Activated CD8-positive, alpha-beta memory T cell treated with anti-CD3 and anti-CD28 coated beads for 36 hours (primary cell): Measurements from ENCODE around the gene PDE4D. TPM values are rescaled to one million over a fixed set of nuclear protein-coding genes. Genes with fewer than 3 reads are reported as not detected.

Experiments used
- CTCF ChIA-PET: fragments of 350-600 bp; sonication (Branson Sonifier 250); formaldehyde crosslinking; loops from one replicate; lab custom pipeline; 2021; ENCODE audit warnings: antibody characterized with exemption; lab: Charles Lee
- POLR2A ChIA-PET: fragments of 350-600 bp; sonication (Branson Sonifier 250); formaldehyde crosslinking; loops from one replicate; lab custom pipeline; 2021; ENCODE audit warnings: antibody characterized with exemption; lab: Charles Lee
- total RNA-seq, 2 experiments: library from RNA; stranded (reverse); gene quantifications; one replicate each; pipeline ENCODE4 v1.2.3, GENCODE V29; 2021

Gene PDE4D
- total RNA-seq, 2 experiments from 2014 or later: 28.4 to 29.0 TPM

GRCh38 chr5:59354811-59355210, 538.7 kb downstream of the PDE4D start:
- POLR2A ChIA-PET: no interaction called here
- CTCF ChIA-PET: no interaction called here

DNA sequence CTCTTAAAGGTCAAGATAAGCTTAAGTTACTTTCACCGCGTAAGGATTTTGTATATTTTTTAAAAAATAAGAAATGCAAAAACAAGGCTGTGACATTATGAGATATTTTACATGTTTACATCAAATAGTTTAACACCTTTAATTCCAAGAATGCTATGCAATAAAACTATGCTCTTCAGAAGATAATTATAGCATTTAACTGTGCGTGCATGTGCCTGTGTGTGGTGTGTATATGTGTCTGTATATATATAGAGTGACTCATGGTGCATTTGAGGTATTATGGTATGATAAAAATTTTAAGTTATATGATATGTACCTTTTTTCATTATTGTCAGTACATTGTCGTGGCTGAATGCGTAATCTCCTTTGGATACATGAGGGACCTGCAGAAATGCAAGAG, 539.3 kb downstream of the PDE4D start:
- CTCF ChIA-PET: no interaction called here

GRCh38 chr5:59351076-59351794, 542.3 kb downstream of the PDE4D start:
- ChIA-PET CTCF (no interaction called here), POLR2A (no interaction called here)

More for the DNA sequence above, 539.3 kb downstream of the PDE4D start:
- POLR2A ChIA-PET: no interaction called here

DNA sequence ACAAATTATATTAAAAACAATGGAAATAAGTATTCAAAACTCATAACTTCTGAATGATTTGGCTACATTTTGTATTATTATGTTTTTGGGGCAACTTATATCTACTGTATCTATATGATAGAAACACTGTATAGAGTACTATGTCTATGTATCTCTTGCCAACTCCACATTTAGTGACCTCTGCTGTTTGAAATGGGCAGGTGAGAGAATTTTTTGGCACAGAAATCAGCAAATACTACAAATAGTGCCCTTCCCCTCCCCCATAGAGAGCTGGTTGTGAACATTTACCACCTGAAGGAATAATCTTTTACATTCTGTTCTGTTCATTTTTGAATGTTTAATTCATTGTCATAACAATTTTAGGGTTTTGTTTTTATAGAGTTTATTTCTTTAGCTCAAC, 545.3 kb downstream of the PDE4D start:
- CTCF ChIA-PET: no interaction called here

DNA sequence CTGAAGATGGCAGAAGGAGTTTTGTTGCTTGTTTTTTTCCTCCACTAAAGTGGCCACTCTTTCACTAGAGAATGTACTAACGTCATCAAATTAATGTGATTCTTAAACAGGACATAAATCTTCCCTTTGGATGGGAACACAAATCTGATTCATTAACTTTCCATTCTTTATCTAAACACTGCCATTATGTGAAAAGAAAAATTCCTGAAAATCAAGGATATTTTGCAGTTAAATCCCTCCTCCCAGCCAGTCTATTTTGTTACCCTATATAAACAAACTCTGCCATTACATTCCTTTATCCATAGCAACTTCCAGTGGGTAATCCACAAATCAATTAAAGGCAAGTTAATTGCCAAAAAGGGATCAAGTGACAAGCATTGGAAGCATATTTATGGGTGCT, 546.5 kb downstream of the PDE4D start:
- ChIA-PET CTCF (no interaction called here), POLR2A (no interaction called here)

More for the DNA sequence above, 545.3 kb downstream of the PDE4D start:
- POLR2A ChIA-PET: no interaction called here

- ChIA-PET CTCF (no interaction called here), POLR2A (no interaction called here)
These were observed 547.0 kb downstream of the PDE4D start for GRCh38 chr5:59346514-59346913.

DNA sequence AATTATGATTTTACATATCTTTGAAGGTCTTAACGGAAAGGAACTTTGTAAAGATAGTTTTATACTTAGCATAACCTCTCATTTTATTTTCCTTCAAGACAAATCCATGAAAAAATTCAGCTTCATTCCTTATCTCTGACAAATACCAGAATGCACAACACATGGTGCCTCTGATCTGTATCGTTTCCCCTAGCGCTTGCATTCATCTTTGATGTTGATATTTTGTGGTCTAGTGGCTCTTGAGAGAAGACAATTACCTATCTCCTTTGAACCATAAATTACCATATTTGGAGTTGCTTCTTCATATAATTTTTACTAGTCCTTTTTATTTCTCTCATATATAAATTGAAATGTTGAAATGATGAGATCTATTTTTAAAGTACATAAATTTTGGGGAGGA, 551.3 kb downstream of the PDE4D start:
- ChIA-PET POLR2A (no interaction called here), CTCF (no interaction called here)

- ChIA-PET POLR2A (no interaction called here), CTCF (no interaction called here)
These were observed 551.8 kb downstream of the PDE4D start for GRCh38 chr5:59341760-59342159.

DNA sequence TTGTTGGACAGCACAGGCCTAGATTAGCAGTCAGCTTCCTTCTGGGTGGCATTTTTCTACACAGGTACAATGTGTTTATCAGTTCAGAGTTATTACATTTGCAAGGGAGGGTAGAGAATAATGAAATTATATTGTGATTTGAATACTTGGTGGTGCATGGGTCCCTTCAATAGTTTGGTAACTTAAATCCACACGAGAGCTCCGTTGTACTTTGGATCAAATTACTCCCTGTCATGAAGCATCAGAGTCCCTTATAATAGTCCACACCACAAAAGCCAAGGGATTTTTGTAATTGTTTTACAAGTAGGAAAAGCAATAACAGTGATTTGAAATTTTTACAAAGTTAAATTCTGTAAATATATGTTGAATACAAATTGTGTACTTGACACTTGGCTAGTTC, 552.4 kb downstream of the PDE4D start:
- ChIA-PET POLR2A (no interaction called here), CTCF (no interaction called here)

GRCh38 chr5:59340637-59341036, 552.9 kb downstream of the PDE4D start:
- ChIA-PET CTCF (no interaction called here), POLR2A (no interaction called here)

DNA sequence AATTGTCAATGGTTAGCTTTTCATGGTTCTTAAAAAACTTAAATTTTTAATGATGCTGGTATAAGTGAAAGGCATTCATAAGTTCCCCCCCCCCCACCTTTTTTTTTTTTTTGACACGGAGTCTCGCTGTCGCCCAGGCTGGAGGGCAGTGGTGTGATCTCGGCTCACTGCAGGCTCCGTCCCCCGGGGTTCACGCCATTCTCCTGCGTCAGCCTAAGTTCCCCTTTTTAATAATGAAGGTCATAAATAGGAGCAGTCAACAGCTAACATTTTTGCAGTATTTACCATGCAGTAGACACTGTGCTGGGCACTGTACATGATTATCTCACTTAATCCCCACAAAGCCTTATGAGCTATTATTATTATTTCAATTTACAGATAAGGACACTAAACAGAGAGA, 556.3 kb downstream of the PDE4D start:
- ChIA-PET POLR2A (no interaction called here), CTCF (no interaction called here)

DNA sequence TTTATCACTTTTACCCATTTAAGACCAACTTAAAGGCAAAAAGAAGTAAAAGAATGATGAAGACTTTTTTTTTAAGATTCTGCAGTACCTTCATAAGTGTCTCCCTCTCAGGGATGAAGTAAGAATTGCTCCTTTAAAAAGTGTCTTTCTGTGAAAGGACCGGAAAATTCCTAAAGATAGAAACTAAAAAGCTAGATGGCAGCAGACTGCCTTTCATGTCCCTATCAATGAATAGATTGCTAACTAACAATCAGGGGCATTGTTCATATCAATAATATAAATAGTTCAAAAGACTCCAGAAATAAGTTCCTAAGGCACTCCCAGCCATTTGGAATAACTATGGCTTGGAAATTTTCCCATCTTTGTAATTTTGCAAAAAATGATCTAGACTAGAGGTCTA, 558.0 kb downstream of the PDE4D start:
- ChIA-PET POLR2A (no interaction called here), CTCF (interaction anchor here (0.7 kb wide), 1 partner anchor 396 kb away, joined by 4 read pairs; no protein-coding TSS in a partner anchor)

DNA sequence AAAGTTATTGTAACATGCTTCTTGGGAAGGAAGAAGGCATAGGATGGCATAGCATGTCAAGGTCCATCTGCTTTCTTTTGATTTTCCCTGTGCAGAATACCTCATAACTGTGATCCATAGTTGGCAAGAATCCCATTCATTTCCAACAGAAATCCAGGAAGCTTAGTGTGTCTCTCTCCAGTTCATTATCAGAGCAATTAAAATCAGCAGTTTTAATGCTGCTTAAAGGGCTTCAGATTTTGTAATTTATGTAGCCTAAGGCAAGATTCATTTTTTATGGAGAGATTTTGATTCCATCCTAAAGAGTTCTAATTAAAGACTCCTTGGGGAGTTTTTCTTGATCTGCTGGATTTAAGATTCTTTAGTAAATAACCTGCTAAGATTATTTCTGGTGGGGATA, 560.1 kb downstream of the PDE4D start:
- ChIA-PET CTCF (no interaction called here), POLR2A (no interaction called here)

DNA sequence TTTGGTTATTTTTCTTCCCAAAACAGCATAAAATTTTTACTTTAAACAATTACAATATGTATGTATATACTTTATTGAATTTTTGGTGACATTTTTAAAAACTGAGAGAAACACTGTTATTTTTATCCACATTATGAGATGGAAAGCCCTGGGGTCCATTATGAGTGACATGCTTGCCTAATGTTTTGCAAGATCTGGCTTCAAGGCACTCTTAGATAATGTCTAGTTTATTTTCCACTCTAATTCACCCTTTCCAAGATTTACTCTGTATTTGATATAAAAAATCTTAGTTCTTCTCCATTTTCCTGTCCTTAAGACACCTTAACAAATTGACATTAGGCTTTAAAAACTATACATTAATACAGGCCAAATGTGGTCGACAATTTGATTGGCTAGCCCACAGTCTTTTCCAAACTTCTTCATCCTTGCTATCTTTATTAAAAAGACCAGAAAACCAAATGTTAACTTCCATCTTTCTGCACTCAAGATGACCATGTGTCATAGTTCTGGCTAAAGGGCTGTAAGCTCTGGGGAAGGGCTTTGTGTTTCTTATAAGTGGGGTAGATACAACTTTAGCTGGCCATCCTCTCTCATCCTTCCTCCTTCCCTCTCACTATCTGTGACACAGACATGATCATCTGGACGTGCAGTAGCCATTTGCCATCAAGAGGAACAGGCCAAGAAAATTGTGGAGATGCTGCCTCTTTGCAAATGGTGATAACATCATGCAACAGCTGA, 561.1 kb downstream of the PDE4D start:
- ChIA-PET POLR2A (no interaction called here), CTCF (no interaction called here)

GRCh38 chr5:59330680-59331079, 562.8 kb downstream of the PDE4D start:
- POLR2A ChIA-PET: no interaction called here
- CTCF ChIA-PET: no interaction called here

- CTCF ChIA-PET: no interaction called here
- POLR2A ChIA-PET: no interaction called here
These were observed 564.7 kb downstream of the PDE4D start for GRCh38 chr5:59328709-59329296.

DNA sequence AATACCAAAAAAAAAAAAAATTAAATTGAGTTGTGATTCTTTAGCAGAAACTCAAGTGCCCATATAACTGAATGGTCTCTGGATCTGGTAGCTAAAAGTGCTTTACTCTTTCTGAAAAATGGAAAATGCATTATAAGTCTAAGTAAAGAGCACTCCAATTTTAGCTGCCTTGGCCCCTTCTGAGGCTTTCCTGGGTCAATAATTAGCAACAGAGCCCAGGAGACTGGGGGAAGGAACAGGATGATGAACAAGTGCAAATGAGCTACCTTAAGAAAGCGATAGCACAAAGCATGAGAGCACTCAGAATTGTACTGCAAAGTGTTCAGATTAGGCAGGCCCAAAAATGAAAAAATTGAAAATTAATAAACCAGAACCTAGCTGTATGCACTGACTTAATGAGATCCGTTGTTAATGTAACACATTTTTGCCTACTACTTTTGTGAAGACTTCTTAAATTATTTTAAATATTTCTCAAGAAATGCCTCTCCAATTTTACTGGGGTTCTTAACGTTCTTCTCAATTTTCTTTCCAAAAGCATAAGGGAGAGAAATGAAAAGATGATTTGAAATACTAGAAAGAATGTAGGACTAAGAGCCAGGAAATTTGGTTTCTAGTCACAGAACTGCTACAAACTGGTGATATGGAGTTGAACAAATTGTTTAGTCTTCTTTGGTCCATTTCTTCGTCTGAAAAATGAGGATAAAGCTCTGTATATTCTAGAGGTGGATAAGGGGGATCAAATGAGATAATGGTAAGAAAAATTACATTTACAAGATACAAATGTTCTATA, 566.1 kb downstream of the PDE4D start:
- ChIA-PET POLR2A (no interaction called here), CTCF (no interaction called here)

DNA sequence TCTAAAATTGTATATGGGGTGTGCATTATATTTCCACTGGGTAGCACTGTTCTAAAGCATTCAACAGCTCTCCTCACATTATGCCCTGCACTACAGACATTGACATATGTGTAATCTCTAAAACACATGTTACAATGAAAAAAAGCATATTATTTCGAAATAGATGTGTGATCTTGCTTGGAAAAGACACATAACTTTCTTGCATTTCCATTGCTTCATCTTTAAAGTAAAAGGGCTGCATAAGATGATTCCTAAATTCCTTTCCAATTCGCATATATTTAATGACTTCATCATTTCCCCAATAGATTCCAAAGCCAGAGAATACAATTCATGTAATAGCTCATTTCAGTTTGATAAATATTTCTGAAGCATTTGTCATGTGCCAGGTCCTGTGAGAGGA, 566.9 kb downstream of the PDE4D start:
- POLR2A ChIA-PET: no interaction called here

DNA sequence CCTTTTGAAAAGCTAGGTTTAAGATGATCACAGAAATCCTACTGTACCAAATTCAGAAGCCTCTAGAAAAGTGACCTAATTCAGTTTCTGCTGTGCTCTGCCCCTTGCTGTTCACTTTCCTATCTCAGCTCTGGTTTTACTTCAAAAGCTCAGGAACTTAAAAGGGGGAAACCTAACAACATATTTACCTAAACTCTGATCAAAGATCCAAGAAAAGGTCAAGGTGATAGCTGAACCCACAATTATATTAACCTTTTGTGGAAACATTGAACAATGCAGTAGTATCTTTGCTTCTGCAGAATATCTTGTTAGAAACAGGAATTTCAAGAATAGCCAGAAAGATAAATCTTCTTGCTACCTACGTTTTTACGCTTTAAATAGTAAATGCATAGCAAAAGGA, 568.5 kb downstream of the PDE4D start:
- POLR2A ChIA-PET: no interaction called here
- CTCF ChIA-PET: no interaction called here

More for the DNA sequence above, 566.9 kb downstream of the PDE4D start:
- CTCF ChIA-PET: no interaction called here

- ChIA-PET CTCF (no interaction called here), POLR2A (no interaction called here)
These were observed 570.6 kb downstream of the PDE4D start for GRCh38 chr5:59322894-59323293.
